HFFc6 (cell line): ENCODE measurements around the gene PAPPA. TPM values are rescaled to one million over a fixed set of nuclear protein-coding genes. Genes with fewer than 3 reads are reported as not detected.

Source experiments
- DNase-seq: peaks from one replicate; pipeline ENCODE4 v3.0.0-alpha.2; 2018
- H3K27ac Mint-ChIP-seq: 2 replicates; pipeline ENCODE4 v1.8.0; 2020; ENCODE audit warnings: mild to moderate bottlenecking, mixed read lengths
- H3K27me3 Mint-ChIP-seq: 2 replicates; pipeline ENCODE4 v1.8.0; 2021; ENCODE audit warnings: mild to moderate bottlenecking, moderate library complexity, mixed read lengths; ENCODE audit not compliant: insufficient read depth
- H3K36me3 Mint-ChIP-seq: 2 replicates; pipeline ENCODE4 v1.8.0; 2021; ENCODE audit warnings: low read depth, mixed read lengths
- H3K4me1 Mint-ChIP-seq: 2 replicates; pipeline ENCODE4 v1.8.0; 2020; ENCODE audit warnings: low read depth, mixed read lengths
- H3K4me3 Mint-ChIP-seq: 2 replicates; pipeline ENCODE4 v1.8.0; 2020; ENCODE audit warnings: mild to moderate bottlenecking, moderate library complexity, mixed read lengths
- H3K9me3 Mint-ChIP-seq: 2 replicates; pipeline ENCODE4 v1.8.0; 2020; ENCODE audit warnings: mild to moderate bottlenecking, mixed read lengths
- total RNA-seq, 6 experiments: library from RNA; stranded (reverse); fragmentation: NEBNext Ultra II Directional; extraction: Animal tissue kit (Norgen Biotek cat#: 25700); gene quantifications; 2 replicates in 1 of 6; 3 replicates in 5 of 6; pipeline ENCODE4 v1.2.3, GENCODE V29; 2021
- TF ChIP-seq, protein P1 (sequence below): fragments of 200-600 bp; sonication (generic); IDR thresholded peaks from 2 replicates; pipeline ENCODE4 v1.5.0; 2021; ENCODE audit warnings: antibody characterized with exemption, mild to moderate bottlenecking

The PAPPA gene
- total RNA-seq, 6 experiments from 2014 or later, result 8.2 to 13.2 (median 12.3) TPM

- Mint-ChIP-seq H3K9me3 (no peaks in the 10 kb centered on the region), H3K36me3 (peaks cover 19% of the 10 kb centered on the region), H3K27ac (no peak overlapping the region), H3K4me1 (peaks cover 21% of the 10 kb centered on the region), H3K27me3 (peaks cover 3% of the 10 kb centered on the region), H3K4me3 (no peak overlapping the region)
- no peak for DNase-seq
- TF ChIP-seq, protein P1, sequence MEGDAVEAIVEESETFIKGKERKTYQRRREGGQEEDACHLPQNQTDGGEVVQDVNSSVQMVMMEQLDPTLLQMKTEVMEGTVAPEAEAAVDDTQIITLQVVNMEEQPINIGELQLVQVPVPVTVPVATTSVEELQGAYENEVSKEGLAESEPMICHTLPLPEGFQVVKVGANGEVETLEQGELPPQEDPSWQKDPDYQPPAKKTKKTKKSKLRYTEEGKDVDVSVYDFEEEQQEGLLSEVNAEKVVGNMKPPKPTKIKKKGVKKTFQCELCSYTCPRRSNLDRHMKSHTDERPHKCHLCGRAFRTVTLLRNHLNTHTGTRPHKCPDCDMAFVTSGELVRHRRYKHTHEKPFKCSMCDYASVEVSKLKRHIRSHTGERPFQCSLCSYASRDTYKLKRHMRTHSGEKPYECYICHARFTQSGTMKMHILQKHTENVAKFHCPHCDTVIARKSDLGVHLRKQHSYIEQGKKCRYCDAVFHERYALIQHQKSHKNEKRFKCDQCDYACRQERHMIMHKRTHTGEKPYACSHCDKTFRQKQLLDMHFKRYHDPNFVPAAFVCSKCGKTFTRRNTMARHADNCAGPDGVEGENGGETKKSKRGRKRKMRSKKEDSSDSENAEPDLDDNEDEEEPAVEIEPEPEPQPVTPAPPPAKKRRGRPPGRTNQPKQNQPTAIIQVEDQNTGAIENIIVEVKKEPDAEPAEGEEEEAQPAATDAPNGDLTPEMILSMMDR, result no peak
Observed at GRCh38 chr9:116327701-116328405, 174.3 kb downstream of the PAPPA start.

DNA sequence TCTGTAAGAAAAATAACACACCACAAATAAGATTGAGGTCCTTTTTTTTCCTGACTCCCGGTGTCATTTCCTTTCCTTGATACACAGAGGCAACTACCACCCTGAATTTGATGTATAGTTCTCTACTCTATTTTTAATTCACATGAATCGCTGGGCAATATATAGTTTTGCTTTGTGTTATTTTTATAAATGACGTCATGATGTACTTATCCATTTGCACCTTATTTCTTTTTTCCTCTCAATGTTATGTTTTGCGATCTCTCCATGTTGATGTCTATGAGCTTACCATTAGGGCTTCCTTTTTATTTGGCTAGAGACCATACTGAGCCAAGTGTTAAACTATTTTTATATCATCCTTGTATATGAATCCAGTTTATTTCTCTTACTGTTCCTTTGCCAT lies 175.9 kb downstream of the PAPPA start:
- Mint-ChIP-seq H3K27ac (no peak overlapping the region), H3K4me3 (no peak overlapping the region), H3K36me3 (peaks cover 24% of the 10 kb centered on the region), H3K4me1 (peaks cover 16% of the 10 kb centered on the region), H3K27me3 (no peaks in the 10 kb centered on the region; the same call in 1 of the 2 replicates), H3K9me3 (no peaks in the 10 kb centered on the region)
- no peak for DNase-seq
- TF ChIP-seq, protein P1, result no peak

GRCh38 chr9:116331241-116331640 lies 177.7 kb downstream of the PAPPA start:
- Mint-ChIP-seq H3K27me3 (no peaks in the 10 kb centered on the region; the same call in 1 of the 2 replicates), H3K4me1 (peaks cover 17% of the 10 kb centered on the region), H3K36me3 (peaks cover 24% of the 10 kb centered on the region), H3K27ac (no peak overlapping the region), H3K4me3 (no peak overlapping the region), H3K9me3 (no peaks in the 10 kb centered on the region)
- no peak for DNase-seq
- TF ChIP-seq, protein P1, result no peak

GRCh38 chr9:116332090-116332489 lies 178.5 kb downstream of the PAPPA start:
- H3K27me3 Mint-ChIP-seq, result no peaks in the 10 kb centered on the region; the same call in 1 of the 2 replicates
- H3K4me1 Mint-ChIP-seq, result peaks cover 24% of the 10 kb centered on the region
- H3K36me3 Mint-ChIP-seq, result peaks cover 24% of the 10 kb centered on the region

GRCh38 chr9:116333254-116333653 lies 179.7 kb downstream of the PAPPA start:
- DNase-seq, result no peak
- TF ChIP-seq, protein P1, result no peak
- no peaks in the 10 kb centered on the region for H3K9me3 Mint-ChIP-seq
- H3K4me3 Mint-ChIP-seq, result no peak overlapping the region
- no peaks in the 10 kb centered on the region; the same call in 1 of the 2 replicates for H3K27me3 Mint-ChIP-seq
- peaks cover 24% of the 10 kb centered on the region for H3K36me3 Mint-ChIP-seq
- H3K27ac Mint-ChIP-seq, result no peak overlapping the region
- H3K4me1 Mint-ChIP-seq, result peaks cover 24% of the 10 kb centered on the region

More at GRCh38 chr9:116332090-116332489, 178.5 kb downstream of the PAPPA start:
- TF ChIP-seq, protein P1, result no peak
- H3K9me3 Mint-ChIP-seq, result no peaks in the 10 kb centered on the region
- no peak for DNase-seq
- H3K4me3 Mint-ChIP-seq, result no peak overlapping the region
- H3K27ac Mint-ChIP-seq, result no peak overlapping the region
